Cortex of kidney (tissue), 1 donor: ENCODE measurements around the gene NETO2.
"Not testable (repeated sequence)": the region's sequence is repeated elsewhere in the genome, so short reads cannot be mapped to it uniquely, and the experiment has no call there.

Experiments used
- DNase-seq: peaks from one replicate; lab custom pipeline; 2025; lab: John Stamatoyannopoulos, UW

The NETO2 gene

DNA sequence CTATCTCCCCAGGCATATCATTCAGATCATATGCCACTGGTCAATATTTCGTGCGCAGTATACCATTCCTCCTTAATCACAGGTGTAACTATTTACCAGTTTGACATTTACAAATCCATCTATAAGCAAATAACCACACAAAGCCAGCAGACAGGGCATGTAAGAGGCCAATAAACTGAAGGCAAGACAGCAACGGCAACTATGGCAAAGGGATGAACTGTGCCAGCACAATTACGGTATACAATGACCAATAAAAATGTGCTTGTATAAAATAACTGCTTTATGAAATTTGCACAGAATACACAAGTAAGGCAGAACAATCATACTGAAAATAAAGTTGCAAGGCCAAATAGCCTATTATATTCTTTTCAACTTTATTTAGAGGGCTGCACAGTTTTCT lies 9.2 kb downstream of the NETO2 start:
- no peak for DNase-seq

DNA sequence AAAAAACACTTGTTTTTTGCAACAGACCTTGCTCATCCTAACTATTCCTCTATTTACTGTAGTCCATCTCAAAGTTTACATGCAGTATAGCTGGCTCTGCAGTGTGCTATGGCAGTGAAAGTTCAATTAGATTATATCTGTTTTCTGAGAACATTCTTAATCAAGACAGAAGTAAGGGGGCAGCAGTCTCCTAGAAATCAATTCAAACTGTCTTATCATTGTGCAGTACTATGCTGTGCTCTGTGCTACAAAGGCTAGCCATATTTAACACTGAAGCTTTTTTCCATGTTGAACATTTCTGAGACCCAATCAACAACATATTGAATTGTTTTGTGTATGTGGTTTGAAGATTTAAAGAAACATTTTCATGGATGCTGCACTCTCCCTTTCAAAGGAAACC lies 11.4 kb downstream of the NETO2 start:
- no peak for DNase-seq

DNA sequence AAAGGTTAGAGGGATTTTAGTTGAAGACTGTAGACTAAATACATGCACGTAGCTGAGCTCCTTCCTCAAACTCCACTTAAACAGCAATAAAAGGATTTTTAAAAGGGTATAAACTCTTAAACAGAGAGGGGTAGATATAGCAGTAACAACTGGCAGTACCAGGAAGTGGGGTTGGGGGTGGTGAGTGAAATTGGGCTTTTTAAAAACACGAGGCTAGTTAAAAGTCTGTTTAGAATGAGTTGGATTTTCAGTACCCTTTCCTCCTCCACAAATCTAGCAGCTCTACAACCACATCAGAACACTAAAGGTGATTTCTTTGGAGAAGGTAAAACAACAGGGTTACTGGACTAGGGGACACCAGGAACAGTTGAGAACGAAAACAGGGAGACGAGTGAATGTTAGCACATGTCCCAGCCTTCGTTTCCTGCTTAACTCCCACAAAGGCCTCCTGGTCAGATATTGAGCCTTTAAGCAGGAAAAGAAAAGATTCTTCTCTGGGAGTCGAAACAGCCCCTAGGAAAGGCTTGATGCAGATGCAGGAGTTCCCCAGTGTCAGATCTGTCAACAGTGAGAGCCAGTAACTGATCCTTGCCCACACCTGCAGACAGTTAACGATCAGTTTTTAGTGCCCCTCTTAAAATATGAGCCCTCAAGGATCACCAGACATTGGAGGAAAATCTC lies 13.8 kb downstream of the NETO2 start:
- DNase-seq: no peak

DNA sequence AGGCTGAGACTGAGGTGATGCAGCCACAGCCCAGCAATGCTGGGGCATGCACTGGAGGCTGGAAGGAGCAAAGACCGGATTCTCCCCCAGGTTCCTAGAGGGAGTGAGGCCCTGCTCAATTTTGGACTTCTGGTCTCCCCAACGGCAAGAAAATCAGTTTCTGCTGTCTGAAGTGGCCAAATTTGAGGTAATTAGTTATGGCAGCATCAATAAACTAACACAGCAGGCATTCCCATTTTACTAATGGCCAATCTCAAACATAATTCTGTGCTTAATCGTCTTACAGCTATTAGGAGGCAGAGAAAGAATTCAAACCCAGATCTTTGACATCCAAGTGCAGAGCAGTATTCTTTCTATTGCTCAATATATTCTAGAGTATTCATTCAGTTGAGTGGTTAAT lies 16.2 kb downstream of the NETO2 start:
- DNase-seq: no peak

DNA sequence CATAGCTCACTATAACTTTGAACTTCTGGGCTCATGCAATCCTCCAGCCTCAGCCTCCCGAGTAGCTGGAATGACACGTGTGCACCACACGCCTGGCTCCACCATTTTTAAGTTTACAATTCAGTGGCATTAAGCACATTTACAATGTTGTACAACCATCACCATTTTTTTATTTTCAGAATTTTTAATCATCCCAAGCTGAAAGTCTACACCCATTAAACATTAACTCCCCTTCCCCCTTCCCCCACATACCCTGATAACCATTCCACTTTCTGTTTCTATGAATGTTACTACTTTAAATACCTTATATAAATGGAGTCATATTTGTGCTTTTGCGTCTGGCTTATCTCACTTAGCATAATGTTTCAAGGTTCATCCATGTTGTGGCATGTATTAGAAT lies 18.0 kb downstream of the NETO2 start:
- no peak for DNase-seq

DNA sequence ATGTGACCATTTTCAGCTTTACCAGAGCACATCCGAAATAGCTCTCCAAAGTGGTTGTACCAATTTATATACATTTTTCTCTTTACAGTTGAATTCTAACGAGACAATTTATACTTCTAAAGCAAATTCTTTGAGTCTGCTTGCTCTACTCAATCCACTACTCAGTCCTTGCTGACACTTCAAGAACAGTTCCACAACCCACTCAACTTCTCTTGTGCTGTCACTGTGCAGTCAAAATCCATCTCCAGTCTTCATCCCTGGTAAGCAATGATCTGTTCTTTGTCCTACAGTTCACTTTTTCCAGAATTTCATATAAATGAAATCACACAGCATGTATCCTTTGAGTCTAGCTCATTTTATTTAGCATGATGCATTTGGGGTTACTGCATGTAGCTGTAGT lies 30.6 kb downstream of the NETO2 start:
- no peak for DNase-seq

DNA sequence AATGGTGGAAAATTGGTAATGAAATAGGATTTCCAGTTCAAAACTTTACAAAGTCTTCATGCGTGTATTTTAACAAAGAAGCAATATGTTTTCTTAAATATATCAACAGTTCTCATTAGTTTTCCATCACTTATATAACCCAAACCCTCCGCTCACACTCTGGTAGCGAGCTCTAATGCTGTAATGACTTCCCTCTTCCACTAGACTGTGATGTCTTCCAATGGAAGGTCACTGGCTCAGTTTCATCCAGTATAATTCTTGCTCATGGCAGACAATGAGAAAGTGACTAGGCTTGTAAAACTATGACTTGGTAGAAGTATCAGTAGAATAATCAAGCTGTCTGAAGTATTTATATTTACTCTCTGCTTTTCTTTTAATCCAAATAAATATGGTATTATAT lies 32.8 kb downstream of the NETO2 start:
- DNase-seq: no peak

DNA sequence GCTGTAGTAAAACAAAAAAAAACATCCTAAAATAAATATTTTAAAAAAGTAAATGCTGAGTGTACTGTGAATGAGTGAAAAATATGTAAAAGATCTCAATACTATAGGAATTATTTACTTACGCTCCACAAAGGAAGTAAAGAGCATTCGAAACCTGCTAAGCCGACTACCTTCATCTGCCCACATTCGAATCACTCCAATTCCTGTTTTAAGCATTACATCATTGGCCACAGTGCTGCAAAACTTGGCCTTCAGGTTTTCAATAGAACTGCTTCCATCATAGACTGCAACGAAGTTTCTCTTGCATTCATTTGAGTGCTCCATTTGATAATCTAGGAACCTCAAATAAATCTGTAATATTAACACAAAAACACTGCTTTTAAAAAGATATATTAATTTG lies 34.4 kb downstream of the NETO2 start:
- DNase-seq: no peak

DNA sequence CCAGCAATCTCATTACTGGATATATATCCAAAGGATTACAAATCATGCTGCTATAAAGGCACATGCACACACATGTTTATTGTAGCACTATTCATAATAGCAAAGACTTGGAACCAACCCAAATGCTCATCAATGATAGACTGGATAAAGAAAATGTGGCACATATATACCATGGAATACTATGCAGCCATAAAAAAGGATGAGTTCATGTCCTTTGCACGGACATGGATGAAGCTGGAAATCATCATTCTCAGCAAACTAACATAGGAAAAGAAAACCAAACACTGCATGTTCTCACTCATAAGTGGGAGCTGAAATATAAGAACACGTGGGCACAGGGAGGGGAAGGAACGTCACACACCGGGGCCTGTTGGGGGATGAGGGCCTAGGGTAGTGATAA lies 40.8 kb downstream of the NETO2 start:
- DNase-seq: not testable (repeated sequence)

DNA sequence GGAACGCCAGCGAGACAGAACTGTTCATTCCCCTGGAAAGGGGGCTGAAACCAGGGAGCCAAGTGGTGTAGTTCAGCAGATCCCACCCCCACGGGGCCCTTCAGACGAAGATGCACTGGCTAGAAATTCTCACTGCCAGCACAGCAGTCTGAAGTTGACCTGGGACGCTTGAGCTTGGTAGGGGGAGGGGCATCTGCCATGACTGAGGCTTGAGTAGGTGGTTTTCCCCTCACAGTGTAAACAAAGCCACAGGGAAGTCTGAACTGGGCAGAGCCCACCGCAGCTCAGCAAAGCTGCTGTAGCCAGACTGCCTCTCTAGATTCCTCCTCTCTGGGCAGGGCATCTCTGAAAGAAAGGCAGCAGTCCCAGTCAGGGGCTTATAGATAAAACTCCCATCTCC lies 46.6 kb downstream of the NETO2 start:
- not testable (repeated sequence) for DNase-seq

DNA sequence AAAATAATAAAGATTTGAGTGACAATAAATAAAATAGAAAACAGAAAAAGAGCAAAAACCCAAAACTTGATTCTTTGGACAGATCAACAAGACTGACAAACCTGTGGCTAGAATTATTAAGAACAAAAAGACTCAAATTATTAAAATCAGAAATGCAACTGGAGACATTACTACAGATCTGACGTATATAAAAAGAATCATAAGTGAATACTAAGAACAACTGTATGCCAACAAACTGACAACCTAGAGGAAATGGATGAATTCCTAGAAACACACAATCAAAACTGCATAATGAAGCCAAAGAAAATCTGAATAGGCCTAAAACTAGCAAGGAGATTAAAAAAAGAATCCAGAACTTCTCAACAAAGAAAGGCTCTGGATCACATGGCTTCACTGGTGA lies 47.4 kb downstream of the NETO2 start:
- DNase-seq: no peak

DNA sequence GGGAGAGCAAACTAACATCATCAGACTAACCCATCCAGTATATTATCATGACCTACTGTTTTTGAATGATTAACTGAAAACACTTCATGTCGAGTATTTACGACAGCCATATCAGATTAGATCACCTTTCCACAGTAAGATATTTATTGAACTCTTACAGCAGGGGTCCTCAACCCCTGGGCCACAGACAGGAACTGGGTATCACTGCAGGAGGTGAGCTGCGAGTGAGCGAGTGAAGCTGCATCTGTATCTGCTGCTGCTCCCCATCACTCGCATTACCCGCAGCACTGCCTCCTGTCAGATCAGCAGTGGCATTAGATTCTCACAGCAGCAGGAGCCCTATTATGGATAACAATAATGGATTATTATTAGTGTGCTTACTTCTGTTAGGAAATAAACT lies 59.5 kb downstream of the NETO2 start:
- DNase-seq: no peak

DNA sequence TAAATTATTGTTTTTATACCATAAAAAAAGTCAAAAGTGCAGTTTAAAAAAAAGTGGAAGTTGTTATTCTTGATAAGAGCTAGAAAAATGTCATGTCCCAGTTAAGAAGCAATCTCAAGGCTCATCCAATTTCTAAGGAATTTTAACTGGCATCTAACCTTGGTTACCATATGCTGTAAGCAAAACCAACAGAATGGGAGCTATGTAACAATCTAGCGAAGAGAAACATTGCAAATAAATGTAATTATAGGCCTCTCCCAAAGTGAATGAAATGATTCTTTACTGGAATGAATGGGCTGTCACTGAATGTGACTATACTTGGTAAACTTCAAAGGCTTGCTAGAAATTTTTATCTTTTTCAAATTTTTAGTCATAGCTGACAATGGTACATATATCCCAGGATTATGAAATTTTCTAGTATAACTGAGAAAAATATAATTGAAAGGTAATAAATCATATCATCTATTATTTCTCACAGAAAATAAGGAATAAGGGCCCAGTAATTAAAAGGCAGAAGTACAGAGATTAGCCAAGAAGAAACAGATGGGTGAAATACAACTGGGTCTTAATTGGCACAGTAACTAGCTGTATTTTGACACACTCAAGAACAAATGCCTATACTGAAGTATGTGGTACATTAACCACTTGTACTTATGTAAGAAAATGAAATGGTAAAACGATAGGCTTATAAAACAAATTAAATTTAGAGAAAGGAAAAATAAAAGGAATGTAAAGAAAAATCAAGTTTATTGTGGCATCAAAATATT lies 61.5 kb downstream of the NETO2 start:
- no peak for DNase-seq

DNA sequence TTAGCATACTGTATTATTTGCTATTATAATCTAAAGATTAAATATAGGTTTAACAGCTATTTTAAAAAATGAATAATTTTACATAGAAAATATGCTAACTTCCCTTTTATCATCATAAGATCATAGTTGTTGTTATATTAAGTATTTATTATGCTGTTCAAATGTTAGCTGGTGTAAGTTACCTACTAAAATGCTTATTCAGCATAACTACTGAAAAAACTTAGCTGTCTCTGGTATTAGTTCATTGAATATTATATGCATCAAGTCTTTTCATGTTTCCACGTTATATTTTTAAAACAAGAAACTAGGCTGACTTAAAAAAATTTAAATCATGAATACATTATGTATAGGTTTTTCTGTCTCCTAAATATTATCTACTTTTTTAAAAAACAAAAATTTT lies 62.6 kb downstream of the NETO2 start:
- no peak for DNase-seq

DNA sequence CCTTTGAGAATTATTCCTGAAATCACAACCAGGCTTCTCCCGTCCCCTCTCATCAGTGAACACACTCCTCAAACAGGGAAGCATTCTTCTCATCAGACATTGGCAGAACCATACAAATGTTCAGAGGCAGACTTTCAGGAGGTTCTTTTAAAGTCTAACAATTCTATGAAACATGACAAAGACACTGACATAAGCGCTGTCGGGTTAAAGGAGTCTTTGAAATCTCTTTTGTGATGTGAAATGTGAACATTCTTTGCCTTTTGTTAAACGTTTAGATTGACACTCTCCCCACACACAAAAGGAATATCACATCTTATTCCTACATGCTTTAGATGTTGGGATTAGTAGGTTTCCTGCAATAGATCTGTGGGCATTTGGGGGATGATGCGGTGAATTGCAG lies 63.9 kb downstream of the NETO2 start:
- DNase-seq: no peak

DNA sequence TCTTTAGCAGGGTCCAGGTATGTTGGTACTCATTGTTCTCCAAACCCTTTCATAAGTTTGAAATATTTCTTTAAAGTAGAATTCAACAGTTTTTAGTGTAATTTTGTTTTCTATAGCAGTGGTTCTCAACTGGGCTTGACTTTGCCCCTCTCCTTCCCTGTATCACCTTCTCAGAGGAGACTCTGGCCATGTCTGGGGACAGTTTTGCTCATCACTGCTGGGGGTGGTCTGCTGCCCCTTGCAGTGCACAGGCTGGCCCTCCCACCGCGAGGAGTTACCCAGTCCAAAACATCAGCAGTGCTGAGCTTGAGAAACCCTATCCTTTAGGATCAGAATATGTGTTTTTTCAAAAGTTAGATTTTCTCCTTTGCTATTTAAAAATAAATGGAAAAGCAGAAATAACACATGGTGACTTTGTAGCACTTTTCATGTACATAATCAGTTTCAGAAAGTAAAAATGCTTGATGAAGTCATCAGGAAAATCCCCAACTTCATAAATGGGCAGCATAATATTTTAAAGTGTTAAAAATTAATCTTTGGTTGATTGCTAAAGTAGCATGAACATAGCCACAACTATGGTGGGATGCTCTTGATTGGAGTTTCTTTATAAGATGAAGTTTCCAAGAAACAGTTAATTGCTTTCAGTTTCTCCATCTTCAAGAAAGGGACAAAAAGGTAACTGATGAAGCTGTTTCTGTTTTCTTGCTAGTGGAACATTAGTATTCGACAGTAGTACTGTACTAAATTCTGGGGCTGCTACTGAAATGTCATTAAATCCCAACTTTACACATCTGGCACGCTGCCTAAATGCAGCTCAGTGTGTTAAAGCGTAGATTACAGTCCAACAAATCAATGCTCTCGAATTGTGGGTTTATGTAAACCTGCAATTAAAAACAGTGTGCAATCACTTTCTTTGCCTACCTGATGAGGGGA lies 70.3 kb downstream of the NETO2 start:
- DNase-seq: no peak

DNA sequence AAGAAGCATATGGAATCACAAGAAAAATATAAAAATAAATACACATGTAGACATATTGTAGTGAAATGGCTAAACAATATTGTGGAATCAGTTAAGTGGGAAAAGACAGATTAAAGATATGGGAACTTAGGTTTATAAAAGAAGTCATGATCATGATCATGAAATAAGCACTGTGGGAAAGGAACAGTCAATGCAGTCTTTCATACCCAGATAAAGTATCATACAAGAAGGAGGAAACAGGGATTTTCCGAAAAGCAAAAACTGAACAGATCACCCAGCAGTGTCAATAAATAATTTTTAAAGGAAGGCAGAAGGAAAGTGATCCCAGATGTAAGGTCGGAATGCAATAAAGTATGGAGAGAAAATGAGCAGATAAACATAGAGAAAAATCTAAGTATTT lies 71.6 kb downstream of the NETO2 start:
- DNase-seq: no peak

DNA sequence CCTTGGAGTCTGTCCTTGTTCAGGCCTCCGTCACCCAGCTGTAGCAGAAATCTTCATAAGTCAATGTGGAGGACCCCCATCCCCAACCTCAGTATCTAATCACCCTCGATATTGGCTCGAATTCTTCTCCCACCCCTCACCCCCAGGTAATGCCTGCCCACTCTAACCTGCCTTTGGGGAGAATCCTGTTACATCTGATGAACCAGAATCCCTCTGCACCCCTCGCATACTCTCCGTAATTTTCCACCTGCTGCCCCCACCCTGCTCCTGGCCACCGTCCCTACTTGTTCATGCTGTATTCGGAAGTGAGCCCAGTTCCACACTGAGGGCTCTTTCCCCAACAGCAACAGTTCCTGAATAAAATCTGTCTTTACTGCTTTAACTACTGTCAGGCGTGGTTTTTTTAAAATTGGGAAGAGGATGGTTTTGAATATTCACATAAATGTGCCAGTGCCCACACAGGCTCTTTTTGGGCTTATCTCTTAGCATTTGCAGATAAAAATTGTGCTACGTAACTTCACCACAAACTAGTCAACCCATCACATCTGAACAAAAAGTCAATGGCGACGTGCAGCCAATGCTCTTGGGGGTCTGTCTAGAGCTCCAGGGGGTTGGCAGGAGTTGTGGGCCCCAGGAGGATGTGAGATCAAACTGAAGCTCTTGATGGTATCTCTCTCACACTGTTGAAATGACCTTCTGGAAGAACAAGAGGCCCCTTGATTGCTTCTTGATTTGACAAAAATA lies 73.7 kb downstream of the NETO2 start:
- no peak for DNase-seq

DNA sequence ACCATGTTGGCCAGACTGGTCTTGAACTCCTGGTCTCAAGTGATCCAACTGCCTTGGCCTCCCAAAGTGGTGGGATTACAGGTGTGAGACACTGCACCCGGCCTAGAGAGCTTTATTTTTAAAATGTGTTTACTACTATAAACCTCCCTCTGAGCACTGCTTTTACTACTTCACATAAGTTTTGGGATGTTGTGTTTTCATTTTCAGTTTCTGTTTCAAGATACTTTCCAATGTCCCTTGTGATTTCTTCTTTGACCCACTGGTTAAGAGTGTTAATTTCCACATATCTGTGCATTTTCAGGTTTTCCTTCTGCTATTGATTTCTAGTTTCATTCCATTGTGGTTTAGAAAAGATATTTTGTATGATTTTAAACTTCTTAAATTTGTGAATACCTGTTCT lies 74.4 kb downstream of the NETO2 start:
- no peak for DNase-seq

DNA sequence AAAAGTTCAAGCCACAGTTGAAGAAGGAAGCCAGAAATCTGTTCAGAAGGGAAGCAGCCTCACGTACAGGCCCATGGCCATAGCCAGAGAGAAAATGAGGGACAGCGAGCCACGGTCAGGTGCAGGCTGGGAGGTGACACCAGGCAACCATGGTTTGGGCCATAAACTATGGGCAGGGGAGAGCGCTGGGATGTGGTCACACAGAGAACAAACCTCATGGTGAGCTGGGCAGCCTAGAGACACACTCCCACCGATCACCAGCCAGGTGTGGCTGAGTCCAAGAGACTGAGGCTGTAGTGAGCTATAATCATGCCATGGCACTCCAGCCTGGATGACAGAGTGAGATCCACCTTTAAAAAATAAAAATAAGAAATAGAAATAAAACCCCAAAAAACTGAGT lies 76.5 kb downstream of the NETO2 start:
- no peak for DNase-seq

DNA sequence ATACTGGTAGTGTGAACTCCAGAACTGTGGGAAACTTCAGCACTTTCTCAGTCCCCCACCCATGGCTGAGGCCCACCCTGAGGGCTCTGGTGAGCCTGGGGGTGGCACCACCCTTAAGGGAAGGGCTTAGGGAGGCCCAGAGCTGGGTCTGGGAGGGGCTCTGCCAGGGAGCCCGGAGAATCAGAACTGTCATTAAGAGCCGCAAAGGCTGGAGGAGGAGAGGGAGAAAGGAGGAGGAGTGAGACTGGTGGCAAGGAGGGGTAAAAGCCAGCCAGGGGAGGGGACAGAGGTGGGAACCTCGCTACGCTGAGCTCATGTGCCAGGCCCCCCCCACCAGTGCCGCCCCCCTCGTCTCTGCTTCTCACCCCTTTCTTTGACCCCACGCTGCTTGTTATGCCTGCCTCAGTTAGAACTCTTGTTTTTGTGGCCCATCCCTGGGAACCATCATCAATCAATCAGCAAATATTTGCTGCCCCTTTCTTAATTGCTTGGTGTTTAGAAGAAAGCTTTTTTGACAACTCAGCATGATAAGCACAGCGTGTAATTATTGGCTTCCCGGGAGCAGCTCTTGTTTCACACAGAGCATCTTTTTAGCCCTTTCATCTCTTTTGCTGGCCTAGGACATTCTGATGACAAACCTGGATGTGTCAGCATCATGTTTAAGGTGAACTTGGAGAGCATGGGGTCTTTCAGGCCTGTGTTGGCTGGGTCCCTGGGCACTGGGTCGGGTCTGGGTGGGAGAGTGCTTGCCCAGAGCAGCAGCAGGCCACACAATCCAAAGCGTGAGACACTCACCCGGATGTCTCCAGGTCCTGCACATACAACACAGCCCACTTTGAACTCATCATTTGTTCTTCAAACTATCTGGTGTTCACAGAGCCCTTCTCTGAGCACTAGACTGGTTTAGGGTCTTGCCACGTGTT lies 77.7 kb downstream of the NETO2 start:
- no peak for DNase-seq
